22Rv1 (cell line): ENCODE data around the gene C1orf167.
A peak's percentile ranks its signal among the peaks of the same experiment; 100 is the strongest.

ENCODE experiments used
- H3K27ac ChIP-seq: fragments of 450-650 bp; 2 replicates; pipeline ENCODE4 v1.5.1; 2017
- ZFX ChIP-seq: fragments of 450-650 bp; IDR thresholded peaks from 2 replicates; pipeline ENCODE4 v1.6.1; 2017; ENCODE audit warnings: antibody characterized with exemption, borderline replicate concordance
- TF ChIP-seq, protein P1 (sequence below): fragments of 450-650 bp; IDR thresholded peaks from 2 replicates; pipeline ENCODE4 v1.5.1; 2017; ENCODE audit warnings: mild to moderate bottlenecking

The C1orf167 gene

GRCh38 chr1:11800391-11800755, 38.4 kb downstream of the C1orf167 start:
- no peak overlapping the region for H3K27ac ChIP-seq
- no peak for TF ChIP-seq ZFX
- TF ChIP-seq, protein P1, sequence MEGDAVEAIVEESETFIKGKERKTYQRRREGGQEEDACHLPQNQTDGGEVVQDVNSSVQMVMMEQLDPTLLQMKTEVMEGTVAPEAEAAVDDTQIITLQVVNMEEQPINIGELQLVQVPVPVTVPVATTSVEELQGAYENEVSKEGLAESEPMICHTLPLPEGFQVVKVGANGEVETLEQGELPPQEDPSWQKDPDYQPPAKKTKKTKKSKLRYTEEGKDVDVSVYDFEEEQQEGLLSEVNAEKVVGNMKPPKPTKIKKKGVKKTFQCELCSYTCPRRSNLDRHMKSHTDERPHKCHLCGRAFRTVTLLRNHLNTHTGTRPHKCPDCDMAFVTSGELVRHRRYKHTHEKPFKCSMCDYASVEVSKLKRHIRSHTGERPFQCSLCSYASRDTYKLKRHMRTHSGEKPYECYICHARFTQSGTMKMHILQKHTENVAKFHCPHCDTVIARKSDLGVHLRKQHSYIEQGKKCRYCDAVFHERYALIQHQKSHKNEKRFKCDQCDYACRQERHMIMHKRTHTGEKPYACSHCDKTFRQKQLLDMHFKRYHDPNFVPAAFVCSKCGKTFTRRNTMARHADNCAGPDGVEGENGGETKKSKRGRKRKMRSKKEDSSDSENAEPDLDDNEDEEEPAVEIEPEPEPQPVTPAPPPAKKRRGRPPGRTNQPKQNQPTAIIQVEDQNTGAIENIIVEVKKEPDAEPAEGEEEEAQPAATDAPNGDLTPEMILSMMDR, result no peak

- H3K27ac ChIP-seq, result no peak overlapping the region
- no peak for TF ChIP-seq ZFX
- TF ChIP-seq, protein P1, result no peak
These were observed 38.9 kb downstream of the C1orf167 start for GRCh38 chr1:11800756-11801433.

- no peak overlapping the region for H3K27ac ChIP-seq
- TF ChIP-seq, protein P1, result no peak
- TF ChIP-seq ZFX, result no peak
These were observed 40.6 kb downstream of the C1orf167 start for GRCh38 chr1:11802616-11802972.

- H3K27ac ChIP-seq, result peak overlapping the region; percentile 87
- TF ChIP-seq, protein P1, result no peak
- no peak for TF ChIP-seq ZFX
These were observed 41.2 kb downstream of the C1orf167 start for GRCh38 chr1:11802973-11803885.

- peak overlapping the region; percentile 87 for H3K27ac ChIP-seq
These were observed 42.1 kb downstream of the C1orf167 start for GRCh38 chr1:11803924-11804665.

DNA sequence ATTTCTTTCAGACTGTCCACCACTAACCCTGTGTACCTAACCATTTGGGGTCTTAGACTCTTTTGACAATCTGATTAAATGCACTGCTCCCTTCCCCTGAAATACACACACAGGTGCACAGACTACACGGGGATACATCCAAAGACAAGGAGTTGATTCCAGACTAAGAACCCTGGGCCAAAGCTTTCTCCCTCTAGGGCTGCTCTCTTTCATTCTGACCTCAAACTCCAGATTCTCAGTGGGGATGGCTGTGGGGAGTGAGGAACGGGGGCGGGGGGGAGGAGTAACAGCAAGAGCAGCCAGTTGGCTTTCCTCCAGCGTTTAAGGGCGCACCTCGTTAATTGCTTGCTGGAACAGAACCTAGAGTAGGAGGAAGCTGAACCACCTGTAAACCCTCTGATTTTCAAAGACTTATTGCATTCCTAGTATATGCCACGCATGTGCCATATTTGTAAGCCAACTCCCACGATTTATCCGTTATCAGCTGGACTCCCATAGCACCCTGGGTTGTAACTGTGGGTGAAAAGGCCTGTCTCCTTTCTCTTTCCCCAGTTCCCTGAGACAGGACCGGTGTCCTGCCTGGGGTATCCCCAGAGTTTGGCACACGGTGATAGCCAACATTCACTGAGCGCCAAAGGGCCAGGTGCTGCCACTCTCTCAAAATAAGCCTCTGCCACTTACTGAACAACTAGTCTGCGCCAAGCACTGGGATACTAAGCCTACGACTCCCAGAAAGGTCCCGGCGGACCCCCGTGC, 42.9 kb downstream of the C1orf167 start:
- peak overlapping the region; percentile 87 for H3K27ac ChIP-seq

More for the DNA sequence above, 42.9 kb downstream of the C1orf167 start:
- no peak for TF ChIP-seq ZFX
- TF ChIP-seq, protein P1, result no peak
